K562 (cell line): ENCODE measurements around the gene PRR29. TPM values are rescaled to one million over a fixed set of nuclear protein-coding genes. Genes with fewer than 3 reads are reported as not detected.

Source experiments
- ATAC-seq: fragments of 200-7000 bp; cut with Tn5 transposase; 3 replicates; pipeline ENCODE4 v1.9.1; 2020; ENCODE audit warnings: moderate library complexity
- BruUV-seq: library from RNA; stranded (reverse); fragments of 400-500 nt; replicated peaks from 2 replicates; lab custom pipeline; 2021; lab: Mats Ljungman, UMichigan
- CTCF ChIA-PET: fragments of 300-600 bp; formaldehyde crosslinking; extraction: SDS; loops from one replicate; lab custom pipeline; 2021; ENCODE audit warnings: low intra/inter-chr PET ratio; lab: Yijun Ruan, JAX
- POLR2A ChIA-PET: fragments of 300-600, 350-650 bp; sonication (Branson Sonifier 250); formaldehyde crosslinking; extraction: SDS; loops from one replicate; lab custom pipeline; 2021; ENCODE audit warnings: antibody characterized with exemption, inconsistent platforms; lab: Yijun Ruan, JAX
- DNase-seq, 4 experiments: peaks; one replicate each; pipeline versions ENCODE4 v3.0.0 to v3.0.0-alpha.2; 2011 to 2018; ENCODE audit warnings: low spot score in 3 of 4, mixed read lengths in 3 of 4; ENCODE audit errors: extremely low read depth in 1 of 4
- FAIRE-seq: peaks from 2 replicates; lab custom pipeline; 2011; peaks lifted over from hg19 to GRCh38; lab: Jason Lieb, UNC
- H2AFZ ChIP-seq: 2 replicates; pipeline ENCODE4 v1.6.0; 2011; ENCODE audit warnings: low read depth, low read length, control low read depth, inconsistent platforms
- H3K27ac ChIP-seq: fragments of 200-600 bp; 3 replicates; pipeline ENCODE4 v1.8.0; 2011; ENCODE audit warnings: low read depth, mild to moderate bottlenecking, control low read depth, inconsistent platforms, low read length, moderate library complexity, mixed read lengths; ENCODE audit errors: extremely low read depth
- H3K27me3 ChIP-seq, 2 experiments: fragments of 300-600 bp in 1 of 2; 2 replicates in 1 of 2; 3 replicates in 1 of 2; pipeline versions ENCODE4 v1.6.0 to v1.8.0; 2011; ENCODE audit warnings: inconsistent platforms in 2 of 2, low read length in 2 of 2, mild to moderate bottlenecking in 1 of 2, mixed read lengths in 1 of 2, moderate library complexity in 1 of 2; ENCODE audit not compliant: control insufficient read depth in 2 of 2, insufficient read depth in 2 of 2
- H3K36me3 ChIP-seq: fragments of 300-600 bp; 3 replicates; pipeline ENCODE4 v1.8.0; 2011; ENCODE audit warnings: mild to moderate bottlenecking, low read length, inconsistent platforms; ENCODE audit not compliant: control insufficient read depth, insufficient read depth
- H3K4me1 ChIP-seq, 2 experiments: fragments of 200-600 bp in 1 of 2; replicated peaks in 1 of 2; 2 replicates in 1 of 2; 3 replicates in 1 of 2; pipeline versions ENCODE4 v1.5.1 to v1.8.0; 2011; ENCODE audit warnings: inconsistent platforms in 2 of 2, low read length in 2 of 2, mild to moderate bottlenecking in 1 of 2, mixed read lengths in 1 of 2, moderate library complexity in 1 of 2; ENCODE audit not compliant: control insufficient read depth in 2 of 2, insufficient read depth in 2 of 2
- H3K4me2 ChIP-seq: 2 replicates; pipeline ENCODE4 v1.6.1; 2011; ENCODE audit warnings: low read length, control low read depth, inconsistent platforms, mixed read lengths; ENCODE audit not compliant: insufficient read depth
- H3K4me3 ChIP-seq: fragments of 200-600 bp; sonication (generic), shearing (Covaris generic); 2 replicates; pipeline ENCODE4 v1.5.1; 2016; ENCODE audit warnings: control low read depth, inconsistent platforms
- H3K79me2 ChIP-seq: fragments of 200-600 bp; 3 replicates; pipeline ENCODE4 v1.8.0; 2011; ENCODE audit warnings: low read length, inconsistent platforms; ENCODE audit not compliant: control insufficient read depth, insufficient read depth
- H3K9ac ChIP-seq, 2 experiments: 2 replicates each; pipeline versions ENCODE4 v1.6.0 to v1.6.1; 2011; ENCODE audit warnings: low read depth in 2 of 2, low read length in 2 of 2, control low read depth in 1 of 2, inconsistent platforms in 1 of 2, mild to moderate bottlenecking in 1 of 2, mixed read lengths in 1 of 2; ENCODE audit not compliant: insufficient read depth in 1 of 2
- H3K9me1 ChIP-seq: one replicate; pipeline ENCODE4 v1.6.0; 2011; ENCODE audit warnings: inconsistent platforms, mild to moderate bottlenecking, low read length, moderate library complexity; ENCODE audit not compliant: control insufficient read depth, insufficient read depth
- H3K9me3 ChIP-seq: replicated peaks from 2 replicates; pipeline ENCODE4 v1.5.1; 2011; ENCODE audit warnings: low read depth, low read length, inconsistent platforms; ENCODE audit not compliant: control insufficient read depth, insufficient read depth
- H4K20me1 ChIP-seq: replicated peaks from 2 replicates; pipeline ENCODE4 v1.6.1; 2011; ENCODE audit warnings: low read length, inconsistent platforms, mixed read lengths; ENCODE audit not compliant: control insufficient read depth, insufficient read depth
- POLR2G ChIP-seq: fragments of 200-400 bp; formaldehyde crosslinking; IDR thresholded peaks from 2 replicates; pipeline ENCODE4 v1.6.1; 2017; ENCODE audit warnings: low read depth, mild to moderate bottlenecking, antibody characterized with exemption, low read length, moderate library complexity
- RBFOX2 ChIP-seq: fragments of 200-400 bp; formaldehyde crosslinking; IDR thresholded peaks from 2 replicates; pipeline ENCODE4 v1.6.1; 2017; ENCODE audit warnings: low read depth, mild to moderate bottlenecking, low read length, moderate library complexity
- WGBS: fragments of 100-300 bp; shearing (Covaris generic); methylation state at CpG from one replicate; pipeline ENCODE4 v1.1.6; 2016; ENCODE audit warnings: low coverage, mixed read lengths; ENCODE audit not compliant: insufficient coverage; ENCODE audit errors: missing lambda C conversion rate; 5-methylcytosine and 5-hydroxymethylcytosine counted together
- in situ Hi-C: fragments of 300-500 bp; cut with MboI; formaldehyde crosslinking; loops from 4 replicates; pipeline ENCODE4 v1.15.0; 2018; ENCODE audit warnings: inconsistent platforms, mixed read lengths
- intact Hi-C: fragments of 100-400 bp; cut with micrococcal nuclease; formaldehyde crosslinking; loops from 2 replicates; pipeline ENCODE4 v1.14.2; 2022
- polyA plus RNA-seq, 8 experiments: library from polyadenylated mRNA; depleted of rRNA in 4 of 8; stranded (reverse) in 5 of 8; unstranded in 3 of 8; fragments of >200 nt; fragmentation: Nextera tagmentation in 2 of 8; fragmentation: Illumina TruSeq in 1 of 8; extraction: Ambion mirVana in 2 of 8; extraction: Trizol in 1 of 8; gene quantifications; 2 replicates each; pipeline versions ENCODE4 v1.2.1 to v1.2.3, GENCODE V29; 2011 to 2014; ENCODE audit warnings: inconsistent platforms in 1 of 8, missing spikeins in 1 of 8
- total RNA-seq, 7 experiments: library from RNA; depleted of rRNA in 6 of 7; stranded (reverse); fragments of >200 nt in 6 of 7; fragmentation: Illumina TruSeq in 2 of 7; extraction: Trizol in 2 of 7; gene quantifications; 2 replicates each; pipeline versions ENCODE4 v1.2.1 to v1.2.3, GENCODE V29; 2011 to 2021; ENCODE audit warnings: low replicate concordance in 1 of 7
- TF ChIP-seq, protein P1 (sequence below): fragments of 450-650 bp; IDR thresholded peaks from 2 replicates; pipeline ENCODE4 v1.6.1; 2016; ENCODE audit warnings: missing biosample characterization, missing genetic modification characterization

Gene PRR29
- total and polyA plus RNA-seq, 9 of the 15 experiments (the other 6 are each of a cell fraction or from before 2014, with no cell fraction given) = 0.08 to 0.58 (median 0.15) TPM; not detected in 5

DNA sequence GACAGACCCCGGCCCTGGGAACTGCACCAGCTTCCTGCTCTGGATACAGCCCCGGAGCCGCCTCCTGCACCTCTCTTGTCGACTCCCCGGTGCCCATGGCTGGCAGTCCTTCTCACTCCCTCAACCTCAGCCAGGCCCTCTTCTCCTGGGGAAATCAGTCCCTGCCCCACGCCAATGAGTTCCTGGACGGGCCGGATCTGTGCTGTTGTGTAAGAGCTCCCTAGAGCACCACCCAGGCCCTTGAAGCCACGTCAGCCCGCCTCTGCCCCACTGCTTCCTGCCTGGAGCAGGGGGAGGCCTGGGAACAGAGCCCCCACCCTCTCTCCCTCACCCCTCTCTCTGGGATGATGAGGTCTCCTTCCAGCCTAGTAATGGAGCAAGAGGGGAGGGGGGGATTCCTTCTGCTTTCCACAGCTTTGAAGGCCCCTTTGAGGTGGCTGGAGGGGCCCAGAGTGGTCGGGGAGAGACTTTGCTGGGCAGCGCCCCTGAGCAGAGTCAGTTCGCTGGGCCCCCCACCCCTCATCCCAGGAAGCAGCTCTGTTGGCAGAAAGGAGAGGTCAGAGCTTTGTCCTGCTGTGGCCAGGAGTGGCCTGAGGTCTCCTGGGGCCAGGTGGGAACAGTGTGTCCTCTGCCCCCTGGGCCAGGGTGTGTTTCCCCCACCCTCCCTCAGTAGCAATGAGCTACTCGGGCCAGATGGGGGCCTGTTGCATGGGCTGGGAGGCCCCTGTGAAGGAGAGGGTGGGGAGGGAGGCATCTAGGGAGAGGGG is 3.8 kb downstream of the PRR29 start:
- 87% methylated on average over 11 of the region's 14 CpGs for WGBS
- no peak for FAIRE-seq

More for the DNA sequence above, 3.8 kb downstream of the PRR29 start:
- TF ChIP-seq RBFOX2 = peak; percentile 58
- TF ChIP-seq, protein P1, sequence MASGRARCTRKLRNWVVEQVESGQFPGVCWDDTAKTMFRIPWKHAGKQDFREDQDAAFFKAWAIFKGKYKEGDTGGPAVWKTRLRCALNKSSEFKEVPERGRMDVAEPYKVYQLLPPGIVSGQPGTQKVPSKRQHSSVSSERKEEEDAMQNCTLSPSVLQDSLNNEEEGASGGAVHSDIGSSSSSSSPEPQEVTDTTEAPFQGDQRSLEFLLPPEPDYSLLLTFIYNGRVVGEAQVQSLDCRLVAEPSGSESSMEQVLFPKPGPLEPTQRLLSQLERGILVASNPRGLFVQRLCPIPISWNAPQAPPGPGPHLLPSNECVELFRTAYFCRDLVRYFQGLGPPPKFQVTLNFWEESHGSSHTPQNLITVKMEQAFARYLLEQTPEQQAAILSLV (tag) = no peak
- TF ChIP-seq POLR2G = peak; percentile 60
- Histone ChIP-seq H3K9ac (peak overlapping the region in 1 of 2 experiments; percentile 51; a peak in 1 of 4 replicates), H3K36me3 (peaks cover 31% of the 10 kb centered on the region), H3K27ac (no peak overlapping the region), H3K79me2 (peaks cover 22% of the 10 kb centered on the region), H3K27me3 (no peaks in the 10 kb centered on the region), H3K9me1 (no peaks in the 10 kb centered on the region), H3K4me3 (no peak overlapping the region), H3K4me1 (peaks cover 13 to 73% of the 10 kb centered on the region in 2 experiments), H4K20me1 (no peaks in the 10 kb centered on the region), H3K4me2 (no peak overlapping the region), H2AFZ (no peak overlapping the region), H3K9me3 (no peaks in the 10 kb centered on the region)
- no TSS peak for BruUV-seq
- no peak for ATAC-seq
- intact Hi-C loops = no loop called here
- in situ Hi-C loops = no loop called here
- DNase-seq = peak in 2 of 4 experiments; percentile 15 to 25
- CTCF ChIA-PET = no interaction called here
- POLR2A ChIA-PET = interaction anchor here (0.6 to 1.4 kb wide), 5 partner anchors 15 to 128 kb away, joined by 3 to 4 read pairs (median 4); partner anchors contain the start of gene ERN1
